MM.1S (cell line): ENCODE measurements around the gene C10orf95.

Source experiments
- DNase-seq: peaks from one replicate; pipeline ENCODE4 v3.0.0-alpha.2; 2015
- H2AFZ ChIP-seq: fragments of 300-600 bp; sonication (generic); 2 replicates; pipeline ENCODE4 v1.6.0; 2016; ENCODE audit warnings: antibody characterized with exemption, low read length
- H3F3A ChIP-seq: fragments of 300-600 bp; sonication (generic); 2 replicates; pipeline ENCODE4 v1.6.1; 2016; ENCODE audit warnings: mild to moderate bottlenecking, antibody characterized with exemption, low read length, moderate library complexity, mixed read lengths; ENCODE audit not compliant: insufficient read depth
- H3K27ac ChIP-seq: fragments of 300-600 bp; sonication (generic); 2 replicates; pipeline ENCODE4 v1.5.1; 2016; ENCODE audit warnings: mild to moderate bottlenecking, low read length
- H3K27me3 ChIP-seq: fragments of 300-600 bp; sonication (generic); replicated peaks from 2 replicates; pipeline ENCODE4 v1.6.0; 2016; ENCODE audit warnings: low read length; ENCODE audit not compliant: insufficient read depth
- H3K36me3 ChIP-seq: fragments of 300-600 bp; sonication (generic); replicated peaks from 2 replicates; pipeline ENCODE4 v1.6.1; 2016; ENCODE audit warnings: mild to moderate bottlenecking, low read length, mixed read lengths; ENCODE audit not compliant: insufficient read depth
- H3K4me1 ChIP-seq: fragments of 300-600 bp; sonication (generic); 2 replicates; pipeline ENCODE4 v1.6.1; 2016; ENCODE audit warnings: low read length, mixed read lengths
- H3K4me2 ChIP-seq: fragments of 300-600 bp; sonication (generic); 2 replicates; pipeline ENCODE4 v1.6.0; 2016; ENCODE audit warnings: low read depth, low read length
- H3K4me3 ChIP-seq: fragments of 300-600 bp; sonication (generic); 2 replicates; pipeline ENCODE4 v1.5.1; 2016; ENCODE audit warnings: low read length, mixed read lengths
- H3K79me2 ChIP-seq: fragments of 300-600 bp; sonication (generic); 2 replicates; pipeline ENCODE4 v1.6.1; 2016; ENCODE audit warnings: mixed run types, low read length, mixed read lengths
- H3K9ac ChIP-seq: fragments of 300-600 bp; sonication (generic); 2 replicates; pipeline ENCODE4 v1.6.1; 2016; ENCODE audit warnings: low read length, mixed read lengths
- H3K9me2 ChIP-seq: fragments of 300-600 bp; sonication (generic); replicated peaks from 2 replicates; pipeline ENCODE4 v1.6.1; 2016; ENCODE audit warnings: mild to moderate bottlenecking, low read length, mixed read lengths; ENCODE audit not compliant: insufficient read depth
- H3K9me3 ChIP-seq: fragments of 300-600 bp; sonication (generic); replicated peaks from 2 replicates; pipeline ENCODE4 v1.6.1; 2016; ENCODE audit warnings: mild to moderate bottlenecking, low read length, mixed read lengths; ENCODE audit not compliant: insufficient read depth
- H4K20me1 ChIP-seq: fragments of 300-600 bp; sonication (generic); 2 replicates; pipeline ENCODE4 v1.6.1; 2016; ENCODE audit warnings: mild to moderate bottlenecking, low read length, moderate library complexity, mixed read lengths; ENCODE audit not compliant: insufficient read depth
- CTCF ChIP-seq: fragments of 300-600 bp; sonication (generic); IDR thresholded peaks from 2 replicates; pipeline ENCODE4 v1.5.1; 2016; ENCODE audit warnings: antibody characterized with exemption, low read length, mixed read lengths
- EZH2 ChIP-seq: fragments of 300-600 bp; sonication (generic); optimal IDR thresholded peaks from 2 replicates; pipeline ENCODE3; 2017; ENCODE audit warnings: low read depth, mild to moderate bottlenecking, antibody characterized with exemption, low read length, mixed read lengths
- EZH2phosphoT487 ChIP-seq: fragments of 300-600 bp; sonication (generic); IDR thresholded peaks from 2 replicates; pipeline ENCODE4 v1.6.1; 2018; ENCODE audit warnings: antibody characterized with exemption, low read length

The C10orf95 gene

DNA sequence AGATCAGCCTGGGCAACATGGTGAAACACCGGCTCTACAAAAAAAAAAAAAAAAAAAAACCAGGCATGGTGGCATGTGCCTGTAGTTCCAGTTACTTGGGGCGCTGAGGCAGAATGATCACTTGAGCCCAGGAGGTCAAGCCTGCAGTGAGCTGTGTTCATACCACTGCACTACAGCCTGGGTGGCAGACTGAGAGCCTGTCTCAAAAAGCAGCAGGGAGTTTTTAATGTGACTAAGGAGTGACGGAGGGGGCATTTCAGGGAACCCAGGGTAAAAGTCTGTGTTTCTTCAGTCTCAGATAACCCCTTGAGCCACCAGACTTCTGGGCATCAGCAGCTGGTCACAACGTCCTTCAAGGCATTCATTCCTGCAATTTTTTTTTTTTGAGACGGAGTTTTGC lies 2.2 kb upstream of the C10orf95 start:
- no peak overlapping the region for H3K9ac ChIP-seq
- no peaks in the 10 kb centered on the region for H3K9me2 ChIP-seq
- H3K36me3 ChIP-seq = no peaks in the 10 kb centered on the region
- DNase-seq = no peak
- H3K9me3 ChIP-seq = no peaks in the 10 kb centered on the region
- peaks cover 3% of the 10 kb centered on the region; the same call in 1 of the 2 replicates for H3F3A ChIP-seq
- no peak overlapping the region for H3K4me3 ChIP-seq
- H2AFZ ChIP-seq = no peak overlapping the region
- H3K79me2 ChIP-seq = peaks cover 12% of the 10 kb centered on the region
- H4K20me1 ChIP-seq = no peaks in the 10 kb centered on the region
- H3K27me3 ChIP-seq = no peaks in the 10 kb centered on the region
- no peak overlapping the region for H3K27ac ChIP-seq
- no peak for TF ChIP-seq EZH2phosphoT487
- H3K4me2 ChIP-seq = no peak overlapping the region
- H3K4me1 ChIP-seq = peaks cover 9% of the 10 kb centered on the region

GRCh38 chr10:102452672-102453340 lies 1.5 kb upstream of the C10orf95 start:
- Histone ChIP-seq H3K27me3 (no peaks in the 10 kb centered on the region), H3F3A (peaks cover 3% of the 10 kb centered on the region; the same call in 1 of the 2 replicates), H3K4me2 (no peak overlapping the region), H3K36me3 (no peaks in the 10 kb centered on the region), H4K20me1 (no peaks in the 10 kb centered on the region), H2AFZ (no peak overlapping the region), H3K79me2 (peaks cover 12% of the 10 kb centered on the region), H3K9me3 (no peaks in the 10 kb centered on the region), H3K9ac (no peak overlapping the region), H3K4me1 (peaks cover 9% of the 10 kb centered on the region), H3K4me3 (no peak overlapping the region), H3K9me2 (no peaks in the 10 kb centered on the region), H3K27ac (no peak overlapping the region)
- TF ChIP-seq EZH2phosphoT487 (no peak), EZH2 (no peak), CTCF (no peak)
- DNase-seq = no peak

DNA sequence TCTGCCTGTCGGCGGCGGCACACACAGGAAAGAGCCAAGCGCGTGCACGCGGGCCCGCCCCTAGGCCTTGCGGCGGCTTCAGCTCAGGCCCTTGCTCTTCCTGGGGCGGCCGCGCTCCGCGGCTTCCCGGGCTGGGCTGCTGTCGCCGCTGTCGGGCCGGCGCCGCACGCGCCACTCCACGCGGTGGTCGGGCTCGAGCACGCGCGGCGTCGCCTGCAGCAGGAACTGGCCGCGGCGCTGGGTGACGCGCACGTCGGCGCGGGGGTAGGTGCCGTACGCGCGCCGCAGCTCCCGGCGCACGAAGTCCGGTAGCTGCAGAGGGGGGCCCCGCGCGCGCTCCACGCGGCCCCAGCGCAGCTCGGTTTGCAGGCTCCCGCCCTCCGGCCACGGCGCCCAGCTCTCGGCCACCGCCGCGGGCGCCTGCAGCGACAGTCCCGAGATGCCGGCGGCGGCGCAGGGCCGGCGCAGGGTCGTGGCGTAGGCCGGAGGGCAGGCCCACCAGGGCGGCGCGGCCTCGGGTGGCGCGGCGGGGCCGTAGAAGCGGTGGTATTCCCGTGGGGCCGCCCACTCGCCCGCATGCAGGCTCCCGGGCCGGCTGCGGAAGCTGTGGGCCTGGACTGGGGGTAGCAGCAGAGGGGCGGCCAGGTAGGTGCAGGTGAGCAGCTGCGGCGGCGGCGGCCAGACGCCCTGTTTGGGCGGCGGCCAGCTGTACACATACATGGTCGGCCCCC lies 804 bp downstream of the C10orf95 start:
- Histone ChIP-seq H3K4me2 (peak overlapping the region; percentile 74), H3K4me1 (peaks cover 12% of the 10 kb centered on the region), H3K27me3 (no peaks in the 10 kb centered on the region), H3K79me2 (peaks cover 12% of the 10 kb centered on the region), H3K27ac (peak overlapping the region; percentile 76), H3K9me3 (no peaks in the 10 kb centered on the region), H3F3A (0 out of 2 replicates have a peak, but pooled peaks cover 3% of the 10 kb centered on the region), H4K20me1 (no peaks in the 10 kb centered on the region), H3K36me3 (no peaks in the 10 kb centered on the region), H2AFZ (peak overlapping the region; percentile 71), H3K9me2 (no peaks in the 10 kb centered on the region), H3K9ac (peak overlapping the region; percentile 90), H3K4me3 (peak overlapping the region; percentile 84)
- DNase-seq = peak; percentile 92
- TF ChIP-seq CTCF (no peak), EZH2phosphoT487 (no peak), EZH2 (no peak)

DNA sequence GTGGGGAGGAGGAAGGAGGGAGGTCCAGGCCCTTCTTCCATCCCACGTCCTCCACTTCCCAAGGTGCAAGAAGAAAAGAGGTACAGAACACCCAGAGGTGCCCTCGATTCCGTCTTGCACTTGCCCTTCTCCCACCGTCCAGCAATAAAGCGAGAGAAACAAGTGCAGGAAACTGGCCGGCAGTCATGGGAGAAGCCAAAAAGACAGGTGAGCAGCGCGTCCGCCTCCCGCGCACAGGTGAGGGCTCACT lies 1.3 kb downstream of the C10orf95 start:
- no peaks in the 10 kb centered on the region for H4K20me1 ChIP-seq
- H3K79me2 ChIP-seq = peaks cover 12% of the 10 kb centered on the region
- H3K36me3 ChIP-seq = no peaks in the 10 kb centered on the region
- 0 out of 2 replicates have a peak, but pooled peaks cover 3% of the 10 kb centered on the region for H3F3A ChIP-seq
- peak overlapping the region; percentile 90 for H3K9ac ChIP-seq
- H3K4me2 ChIP-seq = peak overlapping the region; percentile 63
- peak overlapping the region; percentile 59 for H2AFZ ChIP-seq
- H3K4me3 ChIP-seq = peak overlapping the region; percentile 84
- H3K4me1 ChIP-seq = peaks cover 12% of the 10 kb centered on the region
- TF ChIP-seq CTCF (no peak), EZH2 (no peak), EZH2phosphoT487 (no peak)
- H3K9me3 ChIP-seq = no peaks in the 10 kb centered on the region
- H3K9me2 ChIP-seq = no peaks in the 10 kb centered on the region
- peak overlapping the region; percentile 76 for H3K27ac ChIP-seq
- DNase-seq = no peak
- H3K27me3 ChIP-seq = no peaks in the 10 kb centered on the region
